Thymus (tissue), 11 donors: ENCODE measurements around the gene MAN2B2. TPM values are rescaled to one million over a fixed set of nuclear protein-coding genes. Genes with fewer than 3 reads are reported as not detected.

Source experiments
- DNase-seq, 9 donors: peaks; one replicate each; pipeline ENCODE4 v3.0.0-alpha.2; 2013; ENCODE audit warnings: low spot score in 9 of 9, low read depth in 6 of 9, missing footprints in 1 of 9
- H3K27ac ChIP-seq, 2 donors: one replicate each; pipeline ENCODE4 v1.5.1; 2013; ENCODE audit warnings: control low read depth in 1 of 2, low read depth in 1 of 2, low read length in 1 of 2, mild to moderate bottlenecking in 1 of 2, moderate library complexity in 1 of 2
- H3K27me3 ChIP-seq, 2 donors: one replicate each; pipeline ENCODE4 v1.5.1; 2013; ENCODE audit warnings: low read length in 1 of 2; ENCODE audit not compliant: control insufficient read depth in 2 of 2, insufficient read depth in 1 of 2
- H3K36me3 ChIP-seq, 2 donors: one replicate each; pipeline ENCODE4 v1.5.1; 2013; ENCODE audit warnings: low read length in 1 of 2, mild to moderate bottlenecking in 1 of 2, moderate library complexity in 1 of 2; ENCODE audit not compliant: control insufficient read depth in 2 of 2, insufficient read depth in 2 of 2
- H3K4me1 ChIP-seq, 2 donors: one replicate each; pipeline ENCODE4 v1.5.1; 2013; ENCODE audit warnings: low read length in 2 of 2; ENCODE audit not compliant: control insufficient read depth in 2 of 2, insufficient read depth in 2 of 2
- H3K4me3 ChIP-seq, 2 donors: one replicate each; pipeline ENCODE4 v1.5.1; 2013; ENCODE audit warnings: low read length in 2 of 2, control low read depth in 1 of 2, mild to moderate bottlenecking in 1 of 2
- H3K9me3 ChIP-seq, 2 donors: one replicate each; pipeline ENCODE4 v1.5.1; 2013; ENCODE audit warnings: low read length in 1 of 2, mild to moderate bottlenecking in 1 of 2; ENCODE audit not compliant: control insufficient read depth in 2 of 2, insufficient read depth in 1 of 2
- WGBS: extraction: QIAGEN DNeasy Blood & Tissue Kit; methylation state at CpG from one replicate; pipeline ENCODE4 v1.1.7; 2013; 5-methylcytosine and 5-hydroxymethylcytosine counted together
- polyA plus RNA-seq: library from polyadenylated mRNA; stranded (reverse); fragments of 200-250 nt; gene quantifications from one replicate; pipeline ENCODE4 v1.2.3, GENCODE V29; 2013
- total RNA-seq: library from RNA; stranded (reverse); fragments of 120-200 nt; gene quantifications from one replicate; pipeline ENCODE4 v1.2.4, GENCODE V29; 2013
- donor health status: healthy.

Gene MAN2B2
- total and polyA plus RNA-seq, 2 donors: 6.7 to 14.3 TPM

DNA sequence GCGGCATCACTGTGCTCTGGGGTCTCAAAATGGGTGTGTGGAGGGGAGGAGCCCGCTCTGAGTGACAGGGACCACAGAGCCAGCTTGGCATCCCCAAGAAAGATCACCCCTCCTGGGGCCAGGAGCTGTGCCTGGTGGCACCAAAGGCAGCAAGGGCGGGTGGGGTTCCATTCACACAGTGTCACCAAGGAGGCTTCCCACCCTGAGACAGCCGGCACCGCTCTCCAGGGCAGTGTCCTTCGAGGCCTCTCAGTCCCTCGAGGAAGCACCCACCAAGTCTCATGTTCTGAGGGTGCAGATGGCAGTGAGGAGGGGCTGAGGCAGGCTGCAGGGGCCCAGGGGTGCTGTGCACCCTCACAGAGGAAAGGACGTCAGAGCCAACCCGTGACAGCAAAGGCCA, 44.0 kb upstream of the MAN2B2 start:
- WGBS: 73% methylated on average over 9 of the region's 9 CpGs
- no peak overlapping the region for H3K27ac ChIP-seq
- no peak overlapping the region for H3K4me3 ChIP-seq
- H3K9me3 ChIP-seq: no peaks in the 10 kb centered on the region
- no peaks in the 10 kb centered on the region for H3K27me3 ChIP-seq
- no peak for DNase-seq
- no peaks in the 10 kb centered on the region for H3K36me3 ChIP-seq
- H3K4me1 ChIP-seq: no peaks in the 10 kb centered on the region

DNA sequence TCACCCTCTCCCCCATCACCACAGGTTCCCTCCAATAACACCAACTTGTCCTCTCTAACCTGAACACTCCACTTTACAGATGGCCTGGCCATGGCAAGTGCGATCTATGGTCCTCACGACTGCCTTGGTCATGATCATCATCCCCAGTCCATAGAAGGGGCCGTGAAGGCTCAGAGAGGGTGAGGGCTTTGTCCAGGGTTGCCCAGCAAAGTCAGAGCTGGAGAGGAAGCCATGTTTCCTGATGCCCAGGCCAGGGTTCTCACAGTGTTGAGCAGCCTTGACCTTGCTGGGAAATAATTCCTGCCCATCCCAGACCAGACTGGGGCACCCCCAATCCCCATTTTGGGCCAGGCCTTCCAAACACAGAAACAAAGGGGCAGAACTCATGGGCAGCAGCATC, 42.9 kb upstream of the MAN2B2 start:
- Histone ChIP-seq H3K9me3 (no peaks in the 10 kb centered on the region), H3K27ac (no peak overlapping the region), H3K36me3 (no peaks in the 10 kb centered on the region), H3K4me3 (no peak overlapping the region), H3K4me1 (no peaks in the 10 kb centered on the region), H3K27me3 (no peaks in the 10 kb centered on the region)
- DNase-seq: no peak
- 94% methylated on average over 3 of the region's 3 CpGs for WGBS

DNA sequence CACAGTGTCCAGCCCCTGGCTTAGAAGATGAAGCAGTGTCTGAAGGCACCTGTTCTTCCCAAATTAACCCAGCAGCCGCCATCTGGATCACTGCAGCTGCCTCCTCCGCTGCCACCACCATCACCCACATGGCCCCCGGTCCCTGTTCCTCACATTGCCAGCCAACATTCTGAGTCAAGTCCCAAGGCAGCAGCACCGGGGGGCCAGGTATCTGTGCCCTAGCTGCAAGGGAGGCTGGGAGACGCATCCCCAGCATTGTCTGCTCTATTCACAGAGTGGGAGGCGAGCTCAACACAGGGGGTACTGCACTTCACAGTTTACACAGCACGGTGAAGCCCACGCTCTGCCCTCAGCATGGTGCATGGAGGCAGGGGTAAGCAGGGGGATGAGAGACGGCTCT, 42.3 kb upstream of the MAN2B2 start:
- Histone ChIP-seq H3K27ac (no peak overlapping the region), H3K9me3 (no peaks in the 10 kb centered on the region), H3K27me3 (no peaks in the 10 kb centered on the region), H3K4me3 (no peak overlapping the region), H3K4me1 (no peaks in the 10 kb centered on the region), H3K36me3 (no peaks in the 10 kb centered on the region)
- 90% methylated on average over 9 of the region's 9 CpGs for WGBS
- DNase-seq: no peak

DNA sequence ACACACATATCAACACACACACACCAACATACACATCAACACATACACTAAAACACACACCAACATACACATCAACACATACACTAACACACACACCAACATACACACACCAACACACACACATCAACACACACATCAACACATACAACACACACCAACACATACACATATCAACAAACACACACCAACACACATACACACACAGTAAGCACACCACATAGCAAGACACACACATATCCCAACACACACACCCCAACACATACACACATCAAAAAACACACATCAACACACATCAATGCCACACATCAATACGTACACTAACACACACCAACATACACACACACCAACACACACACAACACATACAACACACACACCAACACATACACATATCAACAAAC, 40.9 kb upstream of the MAN2B2 start:
- 100% methylated on average over 1 of the region's 1 CpG for WGBS
- H3K27me3 ChIP-seq: peaks cover 0 to 2% of the 10 kb centered on the region in 2 donors
- H3K27ac ChIP-seq: no peak overlapping the region
- no peaks in the 10 kb centered on the region for H3K9me3 ChIP-seq
- H3K4me1 ChIP-seq: no peaks in the 10 kb centered on the region
- H3K4me3 ChIP-seq: no peak overlapping the region
- no peaks in the 10 kb centered on the region for H3K36me3 ChIP-seq
- DNase-seq: no peak

DNA sequence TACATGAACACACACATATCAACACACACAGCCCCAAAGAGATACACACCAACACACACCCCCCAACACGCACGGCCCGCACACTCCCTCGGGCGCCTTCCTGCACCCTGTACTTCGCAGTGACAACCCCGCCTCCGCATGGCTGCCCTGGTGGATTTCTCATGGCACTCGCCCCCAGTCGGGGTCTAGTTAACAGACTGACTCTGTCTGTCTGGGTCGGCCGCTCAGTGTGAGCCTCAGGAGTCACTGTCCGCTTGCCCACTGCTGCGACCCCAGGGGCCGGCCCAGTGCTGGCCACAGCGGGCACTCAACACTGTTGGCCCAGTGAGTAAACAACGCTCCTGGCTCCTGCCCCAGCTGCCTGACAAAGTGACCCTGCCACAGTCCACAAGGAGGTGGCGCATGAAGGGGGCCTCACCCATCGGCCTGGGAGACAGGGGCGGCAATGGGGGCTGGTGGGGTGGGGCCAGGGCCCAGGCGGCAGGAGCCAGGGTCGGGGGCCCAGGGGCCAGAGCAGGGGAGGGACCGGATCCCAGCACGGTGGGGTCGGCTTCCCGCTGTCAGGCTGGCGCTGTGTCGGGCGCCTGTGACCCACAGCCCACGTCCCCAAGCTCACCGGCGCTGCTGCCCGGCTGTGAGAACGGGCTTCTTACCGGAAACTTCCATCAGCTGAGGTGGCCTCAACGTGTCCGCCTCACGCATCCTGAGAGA, 40.2 kb upstream of the MAN2B2 start:
- DNase-seq: no peak
- Histone ChIP-seq H3K27me3 (peaks cover 0 to 2% of the 10 kb centered on the region in 2 donors), H3K9me3 (no peaks in the 10 kb centered on the region), H3K27ac (no peak overlapping the region), H3K4me1 (no peaks in the 10 kb centered on the region), H3K4me3 (no peak overlapping the region), H3K36me3 (no peaks in the 10 kb centered on the region)
- 95% methylated on average over 38 of the region's 38 CpGs for WGBS

DNA sequence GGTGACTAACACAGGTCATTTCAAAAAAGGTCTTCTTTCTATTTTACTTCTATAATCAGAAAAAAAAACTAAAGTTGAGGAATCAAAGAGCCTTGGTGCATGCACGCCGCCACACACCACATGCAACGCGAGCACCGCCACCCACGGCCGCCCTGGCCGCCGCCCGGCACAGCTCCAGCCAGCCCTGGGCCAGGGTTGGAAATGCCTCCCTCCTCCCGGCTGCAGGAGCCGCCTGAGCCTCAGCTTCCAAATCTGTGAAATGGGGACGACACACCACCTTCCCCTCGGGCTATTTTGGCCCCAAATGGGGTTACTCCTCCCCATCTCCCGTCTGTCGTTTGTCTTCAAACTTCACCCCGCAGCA, 39.7 kb upstream of the MAN2B2 start:
- no peak for DNase-seq
- H3K9me3 ChIP-seq: no peaks in the 10 kb centered on the region
- H3K27me3 ChIP-seq: peaks cover 0 to 2% of the 10 kb centered on the region in 2 donors
- no peaks in the 10 kb centered on the region for H3K4me1 ChIP-seq
- WGBS: 95% methylated on average over 17 of the region's 17 CpGs
- H3K27ac ChIP-seq: no peak overlapping the region
- H3K4me3 ChIP-seq: no peak overlapping the region
- H3K36me3 ChIP-seq: no peaks in the 10 kb centered on the region

DNA sequence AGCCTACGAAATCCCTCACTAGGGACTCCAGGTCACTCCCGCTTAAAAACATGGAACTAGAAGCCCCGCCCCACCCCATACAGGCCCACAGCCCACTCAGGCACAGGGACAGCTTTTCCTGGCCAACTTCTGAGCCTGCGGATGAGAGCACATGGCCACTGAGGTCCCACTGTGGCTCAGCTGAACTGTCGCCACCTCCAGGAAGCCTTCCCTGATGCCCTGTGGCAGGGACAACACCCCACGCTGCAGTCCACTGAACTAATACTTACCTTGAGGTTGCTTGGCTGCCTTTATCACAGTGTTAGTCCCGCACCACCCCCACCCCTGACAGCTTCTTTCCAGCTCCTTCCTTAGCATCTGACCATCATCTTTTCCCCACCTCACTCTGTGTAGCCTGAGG, 39.3 kb upstream of the MAN2B2 start:
- H3K27me3 ChIP-seq: peaks cover 0 to 2% of the 10 kb centered on the region in 2 donors
- H3K36me3 ChIP-seq: no peaks in the 10 kb centered on the region
- no peak overlapping the region for H3K4me3 ChIP-seq
- no peak overlapping the region for H3K27ac ChIP-seq
- H3K4me1 ChIP-seq: no peaks in the 10 kb centered on the region
- H3K9me3 ChIP-seq: no peaks in the 10 kb centered on the region
- WGBS: 93% methylated on average over 7 of the region's 7 CpGs
- no peak for DNase-seq

DNA sequence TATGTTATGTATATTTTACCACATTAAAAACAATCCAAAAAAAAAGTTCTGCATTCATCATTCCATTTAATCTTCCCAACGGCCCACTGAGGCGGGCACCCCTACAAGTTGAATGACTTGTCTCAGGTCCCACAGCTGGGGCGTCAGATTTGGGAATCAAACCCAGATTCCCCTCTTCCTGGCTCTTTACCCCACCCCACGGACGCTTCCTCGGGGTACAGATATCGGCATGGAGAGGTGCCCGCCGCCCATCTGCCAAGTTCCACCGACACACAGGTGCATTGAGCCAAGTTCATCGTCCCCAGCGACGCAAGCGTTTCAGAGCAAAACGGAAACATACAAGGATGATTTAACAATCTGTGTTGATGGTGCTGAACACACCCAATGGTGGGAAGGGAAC, 36.9 kb upstream of the MAN2B2 start:
- peaks cover 0 to 2% of the 10 kb centered on the region in 2 donors for H3K27me3 ChIP-seq
- H3K9me3 ChIP-seq: no peaks in the 10 kb centered on the region
- no peak for DNase-seq
- no peaks in the 10 kb centered on the region for H3K36me3 ChIP-seq
- WGBS: 96% methylated on average over 15 of the region's 15 CpGs
- H3K4me1 ChIP-seq: no peaks in the 10 kb centered on the region
- H3K27ac ChIP-seq: no peak overlapping the region
- no peak overlapping the region for H3K4me3 ChIP-seq

DNA sequence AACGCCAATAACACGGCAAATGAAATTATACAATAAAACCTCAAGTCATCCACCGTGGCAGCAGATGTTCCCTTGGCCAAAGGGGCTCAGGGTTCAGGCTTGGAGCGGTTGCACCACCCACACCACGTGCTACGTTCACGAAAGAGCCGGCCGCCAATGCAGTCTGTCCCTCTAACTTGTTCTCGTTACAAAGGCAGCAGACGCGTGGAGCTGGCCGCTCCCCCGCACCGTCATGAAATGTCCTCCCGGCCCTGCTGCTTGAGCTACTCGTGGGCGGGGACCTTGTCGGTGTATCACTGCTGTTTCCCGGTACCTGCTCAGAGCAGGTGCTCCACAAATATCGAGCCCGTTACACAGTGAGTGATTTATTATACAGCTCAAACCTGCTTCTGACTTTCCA, 36.4 kb upstream of the MAN2B2 start:
- Histone ChIP-seq H3K27me3 (peaks cover 0 to 2% of the 10 kb centered on the region in 2 donors), H3K27ac (no peak overlapping the region), H3K36me3 (no peaks in the 10 kb centered on the region), H3K9me3 (no peaks in the 10 kb centered on the region), H3K4me3 (no peak overlapping the region), H3K4me1 (no peaks in the 10 kb centered on the region)
- no peak for DNase-seq
- 64% methylated on average over 22 of the region's 22 CpGs for WGBS
